WTC11 (cell line): ENCODE data around the gene WARS2. TPM values are rescaled to one million over a fixed set of nuclear protein-coding genes. Genes with fewer than 3 reads are reported as not detected.

Experiments used
- ATAC-seq: fragments of 200-7000 bp; cut with Tn5 transposase; 2 replicates; pipeline ENCODE4 v1.10.0; 2021; ENCODE audit warnings: mild to moderate bottlenecking, moderate library complexity
- CTCF ChIA-PET: fragments of 300-600 bp; sonication (Branson Sonifier 250); formaldehyde crosslinking; loops from one replicate; lab custom pipeline; 2021; ENCODE audit warnings: antibody characterized with exemption; lab: Charles Lee
- POLR2A ChIA-PET: fragments of 350-600 bp; sonication (Branson Sonifier 250); formaldehyde crosslinking; loops from one replicate; lab custom pipeline; 2021; ENCODE audit warnings: antibody characterized with exemption; lab: Charles Lee
- DNase-seq: peaks from one replicate; pipeline ENCODE4 v3.0.0; 2021; ENCODE audit warnings: low spot score
- H3K27ac Mint-ChIP-seq: 2 replicates; pipeline ENCODE4 v1.8.0; 2021; ENCODE audit warnings: mixed read lengths
- H3K27me3 Mint-ChIP-seq: 2 replicates; pipeline ENCODE4 v1.8.0; 2021; ENCODE audit warnings: low read depth, mild to moderate bottlenecking, moderate library complexity, mixed read lengths
- H3K36me3 Mint-ChIP-seq: 2 replicates; pipeline ENCODE4 v1.8.0; 2021; ENCODE audit warnings: mixed read lengths
- H3K4me1 Mint-ChIP-seq: 2 replicates; pipeline ENCODE4 v1.8.0; 2022; ENCODE audit warnings: mixed read lengths
- H3K4me3 Mint-ChIP-seq: 2 replicates; pipeline ENCODE4 v1.8.0; 2021; ENCODE audit warnings: mild to moderate bottlenecking, moderate library complexity, mixed read lengths
- H3K9me3 Mint-ChIP-seq: 2 replicates; pipeline ENCODE4 v1.8.0; 2021; ENCODE audit warnings: mixed read lengths
- ATF1 ChIP-seq: sonication (generic); formaldehyde crosslinking; IDR thresholded peaks from 2 replicates; pipeline ENCODE4 v1.8.1; 2023; ENCODE audit warnings: mild to moderate bottlenecking, moderate library complexity, missing genetic modification reagents
- FOXJ3 ChIP-seq: sonication (generic); formaldehyde crosslinking; IDR thresholded peaks from 2 replicates; pipeline ENCODE4 v1.9.0; 2021; ENCODE audit warnings: missing genetic modification reagents, mild to moderate bottlenecking, borderline replicate concordance
- GABPB1 ChIP-seq: sonication (generic); formaldehyde crosslinking; IDR thresholded peaks from 2 replicates; pipeline ENCODE4 v1.8.1; 2023; ENCODE audit warnings: mild to moderate bottlenecking, missing genetic modification reagents
- MXD4 ChIP-seq: fragments of 250-450 bp; sonication (Bioruptor Pico); IDR thresholded peaks from 2 replicates; pipeline ENCODE4 v1.8.0; 2021; ENCODE audit warnings: mild to moderate bottlenecking, moderate library complexity, borderline replicate concordance
- MYBL2 ChIP-seq: sonication (generic); formaldehyde crosslinking; IDR thresholded peaks from 2 replicates; pipeline ENCODE4 v1.8.1; 2023; ENCODE audit warnings: mild to moderate bottlenecking, moderate library complexity, missing genetic modification reagents
- NR1H2 ChIP-seq: sonication (generic); formaldehyde crosslinking; IDR thresholded peaks from 2 replicates; pipeline ENCODE4 v1.9.0; 2021; ENCODE audit warnings: mild to moderate bottlenecking, moderate library complexity, missing genetic modification reagents
- NR2C2 ChIP-seq: sonication (generic); formaldehyde crosslinking; IDR thresholded peaks from 2 replicates; pipeline ENCODE4 v1.8.0; 2022; ENCODE audit warnings: mild to moderate bottlenecking, missing genetic modification reagents
- TP53 ChIP-seq: sonication (generic); formaldehyde crosslinking; IDR thresholded peaks from 2 replicates; pipeline ENCODE4 v1.8.1; 2023; ENCODE audit warnings: mild to moderate bottlenecking, missing genetic modification reagents
- ZBTB21 ChIP-seq: sonication (generic); formaldehyde crosslinking; IDR thresholded peaks from 2 replicates; pipeline ENCODE4 v1.8.1; 2023; ENCODE audit warnings: mild to moderate bottlenecking, missing genetic modification reagents, borderline replicate concordance
- ZNF138 ChIP-seq: sonication (generic); formaldehyde crosslinking; conservative IDR thresholded peaks from 2 replicates; pipeline ENCODE4 v1.8.1; 2022; ENCODE audit warnings: mild to moderate bottlenecking, moderate library complexity, missing genetic modification reagents
- ZNF416 ChIP-seq: fragments of 250-450 bp; sonication (Bioruptor Pico); IDR thresholded peaks from 2 replicates; pipeline ENCODE4 v1.9.0; 2021; ENCODE audit warnings: mild to moderate bottlenecking, inconsistent platforms
- total RNA-seq: library from RNA; stranded (reverse); gene quantifications from 3 replicates; pipeline ENCODE4 v1.2.3, GENCODE V29; 2021
- TF ChIP-seq, protein P1 (sequence below): fragments of 250-450 bp; sonication (Bioruptor Pico); IDR thresholded peaks from 2 replicates; pipeline ENCODE4 v1.9.0; 2021; ENCODE audit warnings: mild to moderate bottlenecking
- TF ChIP-seq, protein P2 (sequence below): sonication (generic); formaldehyde crosslinking; IDR thresholded peaks from 2 replicates; pipeline ENCODE4 v1.8.1; 2023; ENCODE audit warnings: mild to moderate bottlenecking, missing genetic modification reagents
- TF ChIP-seq, protein P3 (sequence below): fragments of 250-450 bp; sonication (Bioruptor Pico); conservative IDR thresholded peaks from 2 replicates; pipeline ENCODE4 v1.9.0; 2021; ENCODE audit warnings: mild to moderate bottlenecking
- TF ChIP-seq, protein P4 (sequence below): sonication (generic); formaldehyde crosslinking; IDR thresholded peaks from 2 replicates; pipeline ENCODE4 v1.8.1; 2022; ENCODE audit warnings: missing genetic modification reagents, borderline replicate concordance
- TF ChIP-seq, protein P5 (sequence below): sonication (generic); formaldehyde crosslinking; IDR thresholded peaks from 2 replicates; pipeline ENCODE4 v1.8.0; 2023; ENCODE audit warnings: missing genetic modification reagents
- TF ChIP-seq, protein P6 (sequence below): fragments of 250-450 bp; sonication (Bioruptor Pico); IDR thresholded peaks from 2 replicates; pipeline ENCODE4 v2.1.2; 2022; ENCODE audit warnings: mild to moderate bottlenecking, moderate library complexity
- TF ChIP-seq, protein P7 (sequence below): sonication (generic); formaldehyde crosslinking; IDR thresholded peaks from 2 replicates; pipeline ENCODE4 v1.8.1; 2022; ENCODE audit warnings: mild to moderate bottlenecking, moderate library complexity, missing genetic modification reagents

The WARS2 gene
- total RNA-seq, 1 experiment from 2014 or later: 9.3 TPM

DNA sequence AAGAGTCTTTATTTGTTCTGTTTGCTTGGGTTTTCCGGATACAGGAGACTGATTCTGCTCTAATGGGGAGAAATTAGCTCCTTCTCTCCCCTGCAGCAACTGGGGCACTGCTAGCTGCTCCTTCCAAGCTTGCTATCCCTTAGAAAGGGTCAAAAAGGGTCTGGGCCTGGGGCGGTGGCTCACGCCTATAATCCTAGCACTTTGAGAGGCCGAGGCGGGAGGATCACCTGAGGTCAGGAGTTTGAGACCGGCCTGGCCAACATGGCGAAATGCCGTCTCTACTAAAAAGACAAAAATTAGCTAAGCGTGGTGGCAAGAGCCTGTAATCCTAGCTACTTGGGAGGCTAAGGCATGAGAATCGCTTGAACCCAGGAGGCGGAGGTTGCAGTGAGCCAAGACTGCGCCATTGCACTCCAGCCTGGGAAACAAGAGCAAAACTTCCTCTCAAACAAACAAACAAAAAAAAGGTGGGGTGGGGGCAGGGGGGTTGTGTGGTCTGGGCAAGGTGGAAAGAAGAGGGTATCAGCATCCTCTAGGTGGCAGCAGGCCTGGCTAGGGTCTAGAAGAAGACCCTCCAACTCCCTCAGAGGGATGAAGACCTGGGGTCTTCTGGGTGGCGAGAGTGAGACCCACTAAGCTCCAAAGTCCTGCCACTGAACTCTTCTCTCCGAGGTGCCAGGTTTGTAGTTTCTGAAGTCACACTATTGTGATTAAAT lies 136.9 kb downstream of the WARS2 start (continued):
- TF ChIP-seq, protein P1, sequence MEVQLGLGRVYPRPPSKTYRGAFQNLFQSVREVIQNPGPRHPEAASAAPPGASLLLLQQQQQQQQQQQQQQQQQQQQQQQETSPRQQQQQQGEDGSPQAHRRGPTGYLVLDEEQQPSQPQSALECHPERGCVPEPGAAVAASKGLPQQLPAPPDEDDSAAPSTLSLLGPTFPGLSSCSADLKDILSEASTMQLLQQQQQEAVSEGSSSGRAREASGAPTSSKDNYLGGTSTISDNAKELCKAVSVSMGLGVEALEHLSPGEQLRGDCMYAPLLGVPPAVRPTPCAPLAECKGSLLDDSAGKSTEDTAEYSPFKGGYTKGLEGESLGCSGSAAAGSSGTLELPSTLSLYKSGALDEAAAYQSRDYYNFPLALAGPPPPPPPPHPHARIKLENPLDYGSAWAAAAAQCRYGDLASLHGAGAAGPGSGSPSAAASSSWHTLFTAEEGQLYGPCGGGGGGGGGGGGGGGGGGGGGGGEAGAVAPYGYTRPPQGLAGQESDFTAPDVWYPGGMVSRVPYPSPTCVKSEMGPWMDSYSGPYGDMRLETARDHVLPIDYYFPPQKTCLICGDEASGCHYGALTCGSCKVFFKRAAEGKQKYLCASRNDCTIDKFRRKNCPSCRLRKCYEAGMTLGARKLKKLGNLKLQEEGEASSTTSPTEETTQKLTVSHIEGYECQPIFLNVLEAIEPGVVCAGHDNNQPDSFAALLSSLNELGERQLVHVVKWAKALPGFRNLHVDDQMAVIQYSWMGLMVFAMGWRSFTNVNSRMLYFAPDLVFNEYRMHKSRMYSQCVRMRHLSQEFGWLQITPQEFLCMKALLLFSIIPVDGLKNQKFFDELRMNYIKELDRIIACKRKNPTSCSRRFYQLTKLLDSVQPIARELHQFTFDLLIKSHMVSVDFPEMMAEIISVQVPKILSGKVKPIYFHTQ (CRISPR knock-in tag): no peak
- no peak for TF ChIP-seq ZBTB21

DNA sequence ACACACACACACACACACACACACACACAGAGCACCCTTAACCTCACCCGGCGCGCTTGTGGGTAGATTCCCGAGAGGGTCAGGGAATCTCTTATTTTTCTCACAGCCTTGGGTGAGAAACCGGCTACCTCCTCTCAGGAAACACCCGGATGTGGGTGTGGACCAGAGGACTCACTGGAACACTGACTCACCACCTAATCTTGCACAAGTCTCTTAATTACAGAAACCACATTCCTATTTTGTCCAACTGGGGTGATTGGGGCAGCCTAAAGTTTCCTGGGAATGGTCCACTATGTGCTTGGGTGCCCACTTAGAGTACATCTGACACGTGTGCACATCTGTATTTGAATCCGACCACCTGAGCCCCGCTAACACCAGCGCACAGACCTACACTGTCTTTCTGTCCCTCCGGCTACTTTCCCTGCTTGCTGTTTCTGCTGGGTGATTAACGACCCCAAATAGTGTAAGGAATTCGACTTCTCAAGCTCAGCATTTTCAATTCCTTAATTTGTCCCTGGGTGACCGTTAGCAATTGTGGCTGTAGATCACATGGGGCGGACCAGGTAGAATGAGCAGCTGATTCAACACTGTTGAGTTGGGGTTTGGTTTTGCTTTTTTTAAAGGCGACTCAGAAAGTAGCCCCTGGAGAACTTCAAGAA lies 138.3 kb downstream of the WARS2 start:
- Mint-ChIP-seq H3K27me3 (peaks cover 100% of the 10 kb centered on the region), H3K9me3 (no peaks in the 10 kb centered on the region), H3K27ac (no peak overlapping the region), H3K4me3 (peak overlapping the region; percentile 68), H3K4me1 (peaks cover 71% of the 10 kb centered on the region), H3K36me3 (peaks cover 4% of the 10 kb centered on the region)
- ChIA-PET CTCF (interaction anchor here (1.4 to 3.0 kb wide), 3 partner anchors 8 to 18 kb away, joined by 3 to 20 read pairs (median 5); no protein-coding TSS in a partner anchor), POLR2A (no interaction called here)
- no peak for TF ChIP-seq MYBL2
- DNase-seq (no peak), ATAC-seq (no peak)

DNA sequence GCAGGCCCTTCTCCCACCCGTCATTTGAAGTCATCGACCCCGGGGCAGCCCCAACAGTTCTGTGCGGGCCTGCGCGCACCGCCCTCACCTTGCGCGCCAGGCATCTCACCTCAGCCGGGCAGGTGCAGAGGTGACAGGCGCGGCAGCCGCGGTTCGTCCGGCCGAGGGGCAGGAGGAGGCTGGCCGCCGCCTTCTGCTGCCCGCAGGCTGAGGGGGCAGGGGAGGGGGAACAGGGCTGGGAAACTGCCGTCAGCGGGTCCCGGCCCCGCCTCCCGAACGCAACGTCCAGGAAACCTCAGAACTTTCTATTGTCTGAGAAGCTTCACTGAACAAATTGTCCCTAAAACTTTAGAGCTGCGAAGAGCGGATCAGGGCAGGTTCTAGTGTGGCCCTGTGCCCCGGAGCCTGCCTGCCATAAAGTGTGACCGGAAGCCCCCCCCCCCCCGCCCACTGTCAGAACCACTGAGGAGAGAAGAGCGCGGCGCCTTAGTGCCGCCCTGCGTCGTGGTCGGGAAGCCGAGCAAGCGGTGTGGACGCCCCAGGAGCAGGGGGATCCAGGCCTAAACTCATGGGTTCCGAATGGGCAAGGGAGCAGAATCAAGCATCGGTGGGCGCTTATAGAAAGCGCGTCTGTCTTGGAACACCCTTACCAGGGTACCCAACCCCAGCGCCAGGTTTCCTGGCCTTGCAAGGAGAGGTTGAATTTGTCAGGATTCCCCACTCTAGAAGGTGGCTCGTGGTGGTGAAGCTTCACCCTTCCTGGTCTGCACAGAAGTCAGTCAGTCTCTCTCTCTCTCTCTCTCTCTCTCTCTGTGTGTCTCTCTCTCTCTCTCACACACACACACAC lies 139.0 kb downstream of the WARS2 start:
- peak; percentile 19 for ATAC-seq
- no peaks in the 10 kb centered on the region for H3K9me3 Mint-ChIP-seq
- no peak for DNase-seq
- no peak for TF ChIP-seq FOXJ3
- TF ChIP-seq TP53: no peak
- no peak for TF ChIP-seq GABPB1 (CRISPR knock-in tag)
- TF ChIP-seq NR2C2: no peak
- TF ChIP-seq, protein P2, sequence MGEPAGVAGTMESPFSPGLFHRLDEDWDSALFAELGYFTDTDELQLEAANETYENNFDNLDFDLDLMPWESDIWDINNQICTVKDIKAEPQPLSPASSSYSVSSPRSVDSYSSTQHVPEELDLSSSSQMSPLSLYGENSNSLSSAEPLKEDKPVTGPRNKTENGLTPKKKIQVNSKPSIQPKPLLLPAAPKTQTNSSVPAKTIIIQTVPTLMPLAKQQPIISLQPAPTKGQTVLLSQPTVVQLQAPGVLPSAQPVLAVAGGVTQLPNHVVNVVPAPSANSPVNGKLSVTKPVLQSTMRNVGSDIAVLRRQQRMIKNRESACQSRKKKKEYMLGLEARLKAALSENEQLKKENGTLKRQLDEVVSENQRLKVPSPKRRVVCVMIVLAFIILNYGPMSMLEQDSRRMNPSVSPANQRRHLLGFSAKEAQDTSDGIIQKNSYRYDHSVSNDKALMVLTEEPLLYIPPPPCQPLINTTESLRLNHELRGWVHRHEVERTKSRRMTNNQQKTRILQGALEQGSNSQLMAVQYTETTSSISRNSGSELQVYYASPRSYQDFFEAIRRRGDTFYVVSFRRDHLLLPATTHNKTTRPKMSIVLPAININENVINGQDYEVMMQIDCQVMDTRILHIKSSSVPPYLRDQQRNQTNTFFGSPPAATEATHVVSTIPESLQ (CRISPR knock-in tag): no peak
- no peak for TF ChIP-seq NR1H2
- TF ChIP-seq, protein P3, sequence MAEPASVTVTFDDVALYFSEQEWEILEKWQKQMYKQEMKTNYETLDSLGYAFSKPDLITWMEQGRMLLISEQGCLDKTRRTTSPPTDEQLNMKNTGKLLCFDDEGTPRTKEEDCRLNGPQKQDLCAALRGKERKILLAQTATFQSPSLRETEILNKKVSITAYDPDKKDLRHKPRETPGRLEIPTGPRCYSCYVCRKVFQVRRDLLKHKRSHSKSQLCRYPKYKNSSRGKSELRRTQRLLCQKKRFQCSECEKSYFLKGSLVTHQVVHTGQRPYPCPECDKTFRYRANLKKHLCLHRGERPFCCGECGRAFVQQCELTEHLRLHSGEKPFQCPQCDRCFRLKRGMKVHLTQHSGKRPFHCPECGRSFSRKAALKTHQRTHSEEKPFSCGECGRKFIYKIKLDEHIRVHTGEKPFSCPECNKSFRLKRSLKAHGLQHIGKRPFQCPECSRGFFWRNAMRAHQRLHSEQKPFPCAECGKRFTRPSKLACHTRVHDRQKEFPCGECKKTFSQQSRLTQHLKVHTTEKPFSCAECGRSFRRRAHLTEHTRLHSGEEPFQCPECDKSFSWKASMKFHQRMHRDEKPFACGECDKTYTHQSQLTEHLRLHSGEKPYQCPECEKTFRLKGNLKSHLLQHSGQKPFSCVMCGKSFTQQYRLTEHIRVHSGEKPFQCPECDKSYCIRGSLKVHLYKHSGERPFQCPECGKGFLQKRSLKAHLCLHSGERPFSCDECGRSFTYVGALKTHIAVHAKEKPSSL (CRISPR knock-in tag): no peak
- TF ChIP-seq ZNF416: no peak
- TF ChIP-seq, protein P4, sequence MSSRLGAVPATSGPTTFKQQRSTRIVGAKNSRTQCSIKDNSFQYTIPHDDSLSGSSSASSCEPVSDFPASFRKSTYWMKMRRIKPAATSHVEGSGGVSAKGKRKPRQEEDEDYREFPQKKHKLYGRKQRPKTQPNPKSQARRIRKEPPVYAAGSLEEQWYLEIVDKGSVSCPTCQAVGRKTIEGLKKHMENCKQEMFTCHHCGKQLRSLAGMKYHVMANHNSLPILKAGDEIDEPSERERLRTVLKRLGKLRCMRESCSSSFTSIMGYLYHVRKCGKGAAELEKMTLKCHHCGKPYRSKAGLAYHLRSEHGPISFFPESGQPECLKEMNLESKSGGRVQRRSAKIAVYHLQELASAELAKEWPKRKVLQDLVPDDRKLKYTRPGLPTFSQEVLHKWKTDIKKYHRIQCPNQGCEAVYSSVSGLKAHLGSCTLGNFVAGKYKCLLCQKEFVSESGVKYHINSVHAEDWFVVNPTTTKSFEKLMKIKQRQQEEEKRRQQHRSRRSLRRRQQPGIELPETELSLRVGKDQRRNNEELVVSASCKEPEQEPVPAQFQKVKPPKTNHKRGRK: no peak
- TF ChIP-seq, protein P5, sequence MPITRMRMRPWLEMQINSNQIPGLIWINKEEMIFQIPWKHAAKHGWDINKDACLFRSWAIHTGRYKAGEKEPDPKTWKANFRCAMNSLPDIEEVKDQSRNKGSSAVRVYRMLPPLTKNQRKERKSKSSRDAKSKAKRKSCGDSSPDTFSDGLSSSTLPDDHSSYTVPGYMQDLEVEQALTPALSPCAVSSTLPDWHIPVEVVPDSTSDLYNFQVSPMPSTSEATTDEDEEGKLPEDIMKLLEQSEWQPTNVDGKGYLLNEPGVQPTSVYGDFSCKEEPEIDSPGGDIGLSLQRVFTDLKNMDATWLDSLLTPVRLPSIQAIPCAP (CRISPR knock-in tag): no peak
- no peak for TF ChIP-seq MXD4 (CRISPR knock-in tag)
- TF ChIP-seq, protein P6, sequence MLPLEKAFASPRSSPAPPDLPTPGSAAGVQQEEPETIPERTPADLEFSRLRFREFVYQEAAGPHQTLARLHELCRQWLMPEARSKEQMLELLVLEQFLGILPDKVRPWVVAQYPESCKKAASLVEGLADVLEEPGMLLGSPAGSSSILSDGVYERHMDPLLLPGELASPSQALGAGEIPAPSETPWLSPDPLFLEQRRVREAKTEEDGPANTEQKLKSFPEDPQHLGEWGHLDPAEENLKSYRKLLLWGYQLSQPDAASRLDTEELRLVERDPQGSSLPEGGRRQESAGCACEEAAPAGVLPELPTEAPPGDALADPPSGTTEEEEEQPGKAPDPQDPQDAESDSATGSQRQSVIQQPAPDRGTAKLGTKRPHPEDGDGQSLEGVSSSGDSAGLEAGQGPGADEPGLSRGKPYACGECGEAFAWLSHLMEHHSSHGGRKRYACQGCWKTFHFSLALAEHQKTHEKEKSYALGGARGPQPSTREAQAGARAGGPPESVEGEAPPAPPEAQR: no peak
- TF ChIP-seq, protein P7, sequence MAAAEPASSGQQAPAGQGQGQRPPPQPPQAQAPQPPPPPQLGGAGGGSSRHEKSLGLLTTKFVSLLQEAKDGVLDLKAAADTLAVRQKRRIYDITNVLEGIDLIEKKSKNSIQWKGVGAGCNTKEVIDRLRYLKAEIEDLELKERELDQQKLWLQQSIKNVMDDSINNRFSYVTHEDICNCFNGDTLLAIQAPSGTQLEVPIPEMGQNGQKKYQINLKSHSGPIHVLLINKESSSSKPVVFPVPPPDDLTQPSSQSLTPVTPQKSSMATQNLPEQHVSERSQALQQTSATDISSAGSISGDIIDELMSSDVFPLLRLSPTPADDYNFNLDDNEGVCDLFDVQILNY (CRISPR knock-in tag): no peak
- TF ChIP-seq ZNF138 (CRISPR knock-in tag): no peak
- TF ChIP-seq ATF1: no peak

More for the DNA sequence above, 139.0 kb downstream of the WARS2 start:
- peaks cover 100% of the 10 kb centered on the region for H3K27me3 Mint-ChIP-seq
- no peak overlapping the region for H3K27ac Mint-ChIP-seq
- H3K36me3 Mint-ChIP-seq: peaks cover 4% of the 10 kb centered on the region
- ChIA-PET POLR2A (interaction anchor here (1.8 kb wide), 1 partner anchor 12 kb away, joined by 6 read pairs; no protein-coding TSS in a partner anchor), CTCF (interaction anchor here (1.6 to 3.0 kb wide), 3 partner anchors 7 to 12 kb away, joined by 5 to 28 read pairs (median 20); no protein-coding TSS in a partner anchor)
- peaks cover 68% of the 10 kb centered on the region for H3K4me1 Mint-ChIP-seq
- peak overlapping the region; percentile 68 for H3K4me3 Mint-ChIP-seq
